HEK293T (cell line): ENCODE results near the gene TRIM41.

Source experiments
- ARNT ChIP-seq: fragments of 450-650 bp; IDR thresholded peaks from 2 replicates; pipeline ENCODE4 v1.6.1; 2017; ENCODE audit warnings: mild to moderate bottlenecking
- ELF4 ChIP-seq: fragments of 450-650 bp; IDR thresholded peaks from 2 replicates; pipeline ENCODE4 v1.6.1; 2017; ENCODE audit warnings: antibody characterized with exemption
- FOXA1 ChIP-seq: fragments of 450-650 bp; IDR thresholded peaks from 2 replicates; pipeline ENCODE4 v1.6.1; 2016; ENCODE audit warnings: mild to moderate bottlenecking
- L3MBTL2 ChIP-seq: fragments of 450-650 bp; conservative IDR thresholded peaks from 2 replicates; pipeline ENCODE4 v1.6.1; 2016; ENCODE audit warnings: mild to moderate bottlenecking
- SP1 ChIP-seq: fragments of 450-650 bp; IDR thresholded peaks from 2 replicates; pipeline ENCODE4 v1.6.1; 2017
- SUZ12 ChIP-seq: fragments of 450-650 bp; IDR thresholded peaks from 2 replicates; pipeline ENCODE4 v1.6.1; 2016; ENCODE audit warnings: mild to moderate bottlenecking

GRCh38 chr5:181186986-181187499 lies 36.0 kb upstream of the TRIM41 start:
- TF ChIP-seq SP1 (no peak), ARNT (no peak), ELF4 (no peak), FOXA1 (no peak), SUZ12 (no peak), L3MBTL2 (peak; percentile 50)
